Cortex of kidney (tissue), 1 donor: ENCODE measurements around the gene UBE2D1.
A peak's percentile ranks its signal among the peaks of the same experiment; 100 is the strongest.

Experiments used
- DNase-seq: peaks from one replicate; lab custom pipeline; 2025; lab: John Stamatoyannopoulos, UW

Gene UBE2D1

GRCh38 chr10:58334817-58335305 lies at the start of gene UBE2D1:
UBE2D1 (plus strand) TSS chr10:58335006; CDS start chr10:58335202, 196 bp downstream.
- peak; percentile 28 for DNase-seq

GRCh38 chr10:58291538-58292174 lies 43.1 kb upstream of the UBE2D1 start:
- no peak for DNase-seq

- DNase-seq = no peak
Measured at GRCh38 chr10:58293989-58294388, 40.8 kb upstream of the UBE2D1 start.

- DNase-seq = no peak
Measured at GRCh38 chr10:58299580-58299979, 35.2 kb upstream of the UBE2D1 start.

- no peak for DNase-seq
Measured at GRCh38 chr10:58300676-58301075, 34.1 kb upstream of the UBE2D1 start.

GRCh38 chr10:58302254-58302653 lies 32.6 kb upstream of the UBE2D1 start:
- no peak for DNase-seq

- DNase-seq = no peak
Measured at GRCh38 chr10:58304099-58304633, 30.6 kb upstream of the UBE2D1 start.

GRCh38 chr10:58305821-58306220 lies 29.0 kb upstream of the UBE2D1 start:
- DNase-seq = no peak

GRCh38 chr10:58307676-58308075 lies 27.1 kb upstream of the UBE2D1 start:
- DNase-seq = no peak

- DNase-seq = no peak
Measured at GRCh38 chr10:58311026-58311425, 23.8 kb upstream of the UBE2D1 start.

- no peak for DNase-seq
Measured at GRCh38 chr10:58316874-58317273, 17.9 kb upstream of the UBE2D1 start.

- DNase-seq = no peak
Measured at GRCh38 chr10:58318346-58318745, 16.5 kb upstream of the UBE2D1 start.

GRCh38 chr10:58319599-58319998 lies 15.2 kb upstream of the UBE2D1 start:
- DNase-seq = no peak

GRCh38 chr10:58320351-58321049 lies 14.3 kb upstream of the UBE2D1 start:
- DNase-seq = no peak

- no peak for DNase-seq
Measured at GRCh38 chr10:58322072-58322834, 12.6 kb upstream of the UBE2D1 start.

GRCh38 chr10:58322835-58323209 lies 12.0 kb upstream of the UBE2D1 start:
- DNase-seq = no peak

- no peak for DNase-seq
Measured at GRCh38 chr10:58326967-58327381, 7.8 kb upstream of the UBE2D1 start.

- no peak for DNase-seq
Measured at GRCh38 chr10:58328233-58328632, 6.6 kb upstream of the UBE2D1 start.

GRCh38 chr10:58330431-58330830 lies 4.4 kb upstream of the UBE2D1 start:
- DNase-seq = no peak

GRCh38 chr10:58331646-58332045 lies 3.2 kb upstream of the UBE2D1 start:
- no peak for DNase-seq

GRCh38 chr10:58335306-58336005 lies 650 bp downstream of the UBE2D1 start:
- no peak for DNase-seq

GRCh38 chr10:58336242-58336641 lies 1.4 kb downstream of the UBE2D1 start:
- no peak for DNase-seq
